Testis (tissue), 3 donors: ENCODE results near the gene FBXL7. TPM values are rescaled to one million over a fixed set of nuclear protein-coding genes. Genes with fewer than 3 reads are reported as not detected.

Experiments used
- DNase-seq: peaks from one replicate; pipeline ENCODE4 v3.0.0-alpha.2; 2019
- H3K27ac ChIP-seq, 2 donors: fragments of 200-600 bp; sonication (generic); one replicate each; pipeline ENCODE4 v1.5.1; 2019
- H3K27me3 ChIP-seq: fragments of 200-600 bp; sonication (generic); one replicate; pipeline ENCODE4 v1.5.1; 2019
- H3K36me3 ChIP-seq: fragments of 200-600 bp; sonication (generic); one replicate; pipeline ENCODE4 v1.5.1; 2017; ENCODE audit warnings: low read depth; ENCODE audit errors: missing control alignments
- H3K4me1 ChIP-seq: fragments of 200-600 bp; sonication (generic); one replicate; pipeline ENCODE4 v1.5.1; 2019
- H3K4me3 ChIP-seq, 2 donors: fragments of 200-600 bp; sonication (generic); one replicate each; pipeline ENCODE4 v1.5.1; 2017 to 2019
- H3K9me3 ChIP-seq: fragments of 200-600 bp; sonication (generic); one replicate; pipeline ENCODE4 v1.5.1; 2017
- POLR2A ChIP-seq: fragments of 450-650 bp; IDR thresholded peaks from one replicate; pipeline ENCODE4 v1.6.1; 2017; ENCODE audit warnings: antibody characterized with exemption, mild to moderate bottlenecking, moderate library complexity
- WGBS, 2 donors: methylation state at CpG; one replicate each; pipeline ENCODE4 v1.1.5; 2018; 5-methylcytosine and 5-hydroxymethylcytosine counted together
- intact Hi-C: fragments of 100-400 bp; cut with DNase I; formaldehyde crosslinking; loops from one replicate; pipeline ENCODE4 v1.15.1; 2023; ENCODE audit warnings: low total_unique reads
- polyA plus RNA-seq: library from polyadenylated mRNA; stranded (reverse); fragments of 350-450 nt; fragmentation: Illumina TruSeq; extraction: RNeasy Lipid Tissue Mini Kit (QIAGEN cat#74804); gene quantifications from one replicate; pipeline ENCODE4 v1.2.3, GENCODE V29; 2014; ENCODE audit warnings: low read depth, low replicate concordance; ENCODE audit not compliant: insufficient read depth
- total RNA-seq, 2 donors: library from RNA; depleted of rRNA; stranded (reverse); fragments of >200 nt; gene quantifications; one replicate each; pipeline ENCODE4 v1.2.3, GENCODE V29; 2016
- TF ChIP-seq, protein P1 (sequence below), 3 experiments: fragments of 450-650 bp in 2 of 3; fragments of 200-600 bp in 1 of 3; sonication (generic) in 1 of 3; IDR thresholded peaks; one replicate each; pipeline ENCODE4 v1.5.1; 2016 to 2019; ENCODE audit warnings: antibody characterized with exemption in 3 of 3, mild to moderate bottlenecking in 2 of 3, moderate library complexity in 1 of 3

The FBXL7 gene
- total and polyA plus RNA-seq, 3 donors from 2014 or later: 9.8 to 17.3 (median 15.2) TPM

DNA sequence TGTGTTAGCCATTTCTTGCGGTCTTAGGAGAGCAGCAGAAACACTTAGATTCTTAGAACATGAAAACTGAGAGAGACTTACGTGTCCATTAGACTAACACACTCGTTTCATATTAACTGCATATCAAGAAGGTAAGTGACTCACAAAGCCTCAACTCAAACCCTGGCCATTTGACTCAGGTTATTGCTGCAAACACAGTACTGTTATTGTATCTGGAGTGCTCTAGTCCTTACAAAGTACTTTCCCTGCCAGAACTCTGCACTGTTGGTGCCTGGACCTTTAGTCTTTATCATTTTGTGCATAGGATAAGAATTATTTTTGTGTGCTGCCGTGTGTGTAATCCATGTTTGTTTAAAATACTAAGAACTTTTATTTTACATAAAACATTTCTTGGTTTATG, 155.7 kb downstream of the FBXL7 start:
- Histone ChIP-seq H3K4me3 (no peak overlapping the region), H3K27me3 (no peaks in the 10 kb centered on the region), H3K9me3 (no peaks in the 10 kb centered on the region), H3K4me1 (no peaks in the 10 kb centered on the region), H3K27ac (no peak overlapping the region), H3K36me3 (no peaks in the 10 kb centered on the region)
- intact Hi-C loops: no loop called here
- WGBS, 2 donors: 91 to 98% methylated on average over 4 of the region's 4 CpGs
- TF ChIP-seq, protein P1, sequence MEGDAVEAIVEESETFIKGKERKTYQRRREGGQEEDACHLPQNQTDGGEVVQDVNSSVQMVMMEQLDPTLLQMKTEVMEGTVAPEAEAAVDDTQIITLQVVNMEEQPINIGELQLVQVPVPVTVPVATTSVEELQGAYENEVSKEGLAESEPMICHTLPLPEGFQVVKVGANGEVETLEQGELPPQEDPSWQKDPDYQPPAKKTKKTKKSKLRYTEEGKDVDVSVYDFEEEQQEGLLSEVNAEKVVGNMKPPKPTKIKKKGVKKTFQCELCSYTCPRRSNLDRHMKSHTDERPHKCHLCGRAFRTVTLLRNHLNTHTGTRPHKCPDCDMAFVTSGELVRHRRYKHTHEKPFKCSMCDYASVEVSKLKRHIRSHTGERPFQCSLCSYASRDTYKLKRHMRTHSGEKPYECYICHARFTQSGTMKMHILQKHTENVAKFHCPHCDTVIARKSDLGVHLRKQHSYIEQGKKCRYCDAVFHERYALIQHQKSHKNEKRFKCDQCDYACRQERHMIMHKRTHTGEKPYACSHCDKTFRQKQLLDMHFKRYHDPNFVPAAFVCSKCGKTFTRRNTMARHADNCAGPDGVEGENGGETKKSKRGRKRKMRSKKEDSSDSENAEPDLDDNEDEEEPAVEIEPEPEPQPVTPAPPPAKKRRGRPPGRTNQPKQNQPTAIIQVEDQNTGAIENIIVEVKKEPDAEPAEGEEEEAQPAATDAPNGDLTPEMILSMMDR (IDR thresholded peaks at IDR 0.05): no peak
- no peak for TF ChIP-seq POLR2A
- DNase-seq: no peak

DNA sequence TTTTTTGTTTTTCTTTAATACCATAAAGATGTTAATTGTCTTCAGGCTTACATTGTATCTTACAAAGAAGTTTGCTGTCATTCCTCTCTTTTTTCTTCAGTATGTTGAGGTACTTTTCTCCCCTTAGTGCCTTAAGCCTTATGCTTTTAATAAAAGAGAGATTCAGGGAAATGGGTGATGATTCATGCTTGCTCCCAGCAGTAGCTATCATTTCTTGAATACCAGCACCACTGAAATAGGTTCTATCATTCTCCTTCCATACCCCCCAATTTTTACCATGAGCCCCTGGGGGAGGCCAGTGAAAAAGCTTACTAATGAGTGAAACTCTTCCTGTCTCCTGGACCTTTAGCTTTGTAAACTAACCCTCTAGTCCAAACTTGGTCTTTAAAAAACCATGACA, 165.0 kb downstream of the FBXL7 start:
- DNase-seq: no peak
- H3K4me1 ChIP-seq: no peaks in the 10 kb centered on the region
- no peaks in the 10 kb centered on the region for H3K9me3 ChIP-seq
- TF ChIP-seq, protein P1 (IDR thresholded peaks at IDR 0.05): no peak
- no peak for TF ChIP-seq POLR2A
- no peaks in the 10 kb centered on the region for H3K27me3 ChIP-seq
- H3K36me3 ChIP-seq: no peaks in the 10 kb centered on the region
- no peak overlapping the region for H3K27ac ChIP-seq
- intact Hi-C loops: no loop called here
- H3K4me3 ChIP-seq: no peak overlapping the region

DNA sequence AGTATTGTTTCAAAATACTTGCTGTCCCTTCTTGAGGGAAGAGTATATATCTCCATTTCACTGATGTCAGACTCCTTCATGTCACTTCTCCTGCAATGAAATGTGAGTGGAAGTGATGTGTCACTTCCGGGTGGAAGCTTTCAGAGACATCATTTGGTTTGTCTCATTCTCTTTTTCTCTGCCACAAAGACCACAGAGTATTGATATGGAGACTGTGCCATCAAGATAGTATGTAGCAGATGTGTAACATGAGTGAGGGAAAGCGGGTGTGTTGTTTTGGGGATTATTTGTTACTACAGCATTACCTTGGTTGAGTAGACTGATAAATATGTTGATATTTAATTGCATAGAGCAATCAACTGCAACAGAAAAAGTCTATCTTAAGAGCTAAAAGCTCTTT, 169.8 kb downstream of the FBXL7 start:
- intact Hi-C loops: no loop called here
- H3K27ac ChIP-seq: no peak overlapping the region
- no peaks in the 10 kb centered on the region for H3K27me3 ChIP-seq
- no peaks in the 10 kb centered on the region for H3K9me3 ChIP-seq
- 97 to 98% methylated on average over 2 of the region's 2 CpGs for WGBS, 2 donors
- peaks cover 6% of the 10 kb centered on the region for H3K4me1 ChIP-seq
- H3K36me3 ChIP-seq: no peaks in the 10 kb centered on the region
- H3K4me3 ChIP-seq: no peak overlapping the region
- TF ChIP-seq, protein P1 (IDR thresholded peaks at IDR 0.05): no peak
- no peak for TF ChIP-seq POLR2A
- DNase-seq: no peak

DNA sequence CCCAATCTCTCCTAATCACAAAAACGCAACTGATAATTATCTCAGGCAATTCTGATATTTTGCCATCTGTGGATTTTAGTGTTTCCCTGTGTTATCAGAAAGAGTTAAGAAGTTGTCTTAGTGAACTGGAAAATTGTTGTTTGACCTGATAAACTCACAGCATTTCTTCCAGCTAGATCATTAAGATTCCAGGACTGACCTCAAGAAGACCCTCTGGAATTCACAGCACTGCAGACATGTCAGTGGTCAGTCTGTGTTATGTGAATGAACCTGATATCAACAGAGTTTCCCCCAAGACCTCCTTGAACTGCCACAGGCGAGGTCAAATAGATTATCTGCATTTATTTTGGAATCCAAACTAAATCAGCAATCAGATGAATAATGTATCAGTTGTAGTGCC, 174.7 kb downstream of the FBXL7 start:
- Histone ChIP-seq H3K36me3 (no peaks in the 10 kb centered on the region), H3K9me3 (no peaks in the 10 kb centered on the region), H3K4me1 (peaks cover 18% of the 10 kb centered on the region), H3K27me3 (no peaks in the 10 kb centered on the region), H3K4me3 (no peak overlapping the region), H3K27ac (no peak overlapping the region)
- TF ChIP-seq, protein P1 (IDR thresholded peaks at IDR 0.05): no peak
- no peak for TF ChIP-seq POLR2A
- 54 to 58% methylated on average over 2 of the region's 2 CpGs for WGBS, 2 donors
- no peak for DNase-seq
- intact Hi-C loops: no loop called here

DNA sequence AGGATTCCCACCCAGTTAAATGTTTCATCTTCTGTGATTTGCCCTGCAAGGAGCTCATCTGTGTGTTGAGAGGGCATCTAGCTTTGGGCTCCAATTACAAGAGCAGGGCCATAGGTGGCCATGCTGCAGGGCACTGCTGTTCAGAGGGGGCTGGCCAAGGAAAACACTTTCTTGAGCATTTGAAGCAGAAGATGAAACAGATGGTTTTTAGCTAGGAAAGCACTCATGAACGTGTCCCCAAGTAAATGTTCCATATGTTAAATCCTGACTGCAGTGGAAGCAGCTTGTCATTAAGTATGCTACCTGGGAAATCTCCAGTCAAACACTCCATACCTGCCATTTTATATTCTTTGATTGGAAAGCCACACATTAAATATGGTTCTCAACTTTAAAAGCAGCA, 176.6 kb downstream of the FBXL7 start:
- intact Hi-C loops: no loop called here
- no peak for DNase-seq
- H3K27me3 ChIP-seq: no peaks in the 10 kb centered on the region
- no peaks in the 10 kb centered on the region for H3K36me3 ChIP-seq
- WGBS, 2 donors: 39 to 68% methylated on average over 1 of the region's 1 CpG
- TF ChIP-seq POLR2A: no peak
- TF ChIP-seq, protein P1 (IDR thresholded peaks at IDR 0.05): no peak
- no peak overlapping the region for H3K27ac ChIP-seq
- H3K4me1 ChIP-seq: peaks cover 18% of the 10 kb centered on the region
- H3K4me3 ChIP-seq: no peak overlapping the region
- H3K9me3 ChIP-seq: no peaks in the 10 kb centered on the region
